K562 (cell line): ENCODE data around the gene ALOX12B. TPM values are rescaled to one million over a fixed set of nuclear protein-coding genes. Genes with fewer than 3 reads are reported as not detected.

Experiments
- ASH1L ChIP-seq: fragments of 450-650 bp; IDR thresholded peaks from 2 replicates; pipeline ENCODE4 v1.6.1; 2018; ENCODE audit warnings: borderline replicate concordance, mild to moderate bottlenecking, low read depth; ENCODE audit not compliant: partially characterized antibody
- BRCA1 ChIP-seq, 2 experiments: fragments of 450-650 bp in 1 of 2; sonication (generic) in 1 of 2; formaldehyde crosslinking in 1 of 2; IDR thresholded peaks; 2 replicates each; pipeline versions ENCODE4 v1.5.0 to v1.6.1; 2017 to 2020; ENCODE audit warnings: mild to moderate bottlenecking in 1 of 2, missing genetic modification reagents in 1 of 2
- GTF2E2 ChIP-seq: fragments of 200-800 bp; sonication (Bioruptor generic); IDR thresholded peaks from 2 replicates; pipeline ENCODE4 v1.6.1; 2016; ENCODE audit warnings: missing genetic modification characterization, missing compliant biosample characterization
- KAT2B ChIP-seq: IDR thresholded peaks from one replicate; pipeline ENCODE4 v1.6.1; 2012; ENCODE audit warnings: low read depth, mild to moderate bottlenecking, control low read depth, inconsistent platforms, low read length, moderate library complexity
- PHB2 ChIP-seq: fragments of 450-650 bp; IDR thresholded peaks from 2 replicates; pipeline ENCODE4 v1.6.1; 2017; ENCODE audit warnings: low read depth
- SAFB ChIP-seq: fragments of 200-400 bp; formaldehyde crosslinking; IDR thresholded peaks from 2 replicates; pipeline ENCODE4 v1.6.1; 2017; ENCODE audit warnings: low read depth, low read length, borderline replicate concordance
- SMC3 ChIP-seq: conservative IDR thresholded peaks from 2 replicates; pipeline ENCODE4 v1.6.1; 2011; ENCODE audit warnings: low read depth, low read length, improper control_type of control experiment; ENCODE audit not compliant: insufficient read depth
- SP2 ChIP-seq: IDR thresholded peaks from 2 replicates; pipeline ENCODE4 v1.6.1; 2011; ENCODE audit warnings: mild to moderate bottlenecking, low read depth, low read length, moderate library complexity; ENCODE audit not compliant: poor library complexity, severe bottlenecking; ENCODE audit errors: extremely low read depth
- SRSF1 ChIP-seq: fragments of 200-400 bp; formaldehyde crosslinking; IDR thresholded peaks from 2 replicates; pipeline ENCODE4 v1.6.1; 2017; ENCODE audit warnings: mild to moderate bottlenecking, low read depth, low read length, moderate library complexity
- TCF3 ChIP-seq: sonication (generic); formaldehyde crosslinking; IDR thresholded peaks from 2 replicates; pipeline ENCODE4 v1.4.0; 2020; ENCODE audit warnings: mild to moderate bottlenecking, missing genetic modification reagents
- TCF7 ChIP-seq: sonication (generic); IDR thresholded peaks from 2 replicates; pipeline ENCODE4 v1.6.1; 2016; ENCODE audit warnings: antibody characterized with exemption, borderline replicate concordance
- TCFL5 ChIP-seq: fragments of 250-450 bp; sonication (Bioruptor Pico); conservative IDR thresholded peaks from 2 replicates; pipeline ENCODE4 v1.6.1; 2021; ENCODE audit warnings: mild to moderate bottlenecking, moderate library complexity, matching md5 sums
- ZNF165 ChIP-seq: fragments of 250-450 bp; sonication (Bioruptor Pico); IDR thresholded peaks from 2 replicates; pipeline ENCODE4 v1.4.0; 2020; ENCODE audit warnings: borderline replicate concordance
- ZNF436 ChIP-seq: fragments of 250-450, 450-650 bp; sonication (Bioruptor Pico); formaldehyde crosslinking; IDR thresholded peaks from 2 replicates; pipeline ENCODE4 v1.7.0; 2020; ENCODE audit warnings: mild to moderate bottlenecking
- ZNF511 ChIP-seq: sonication (generic); formaldehyde crosslinking; IDR thresholded peaks from 2 replicates; pipeline ENCODE4 v1.8.0; 2022; ENCODE audit warnings: mild to moderate bottlenecking, missing genetic modification reagents
- ZNF639 ChIP-seq, 2 experiments: fragments of 200-800 bp in 1 of 2; sonication (Bioruptor generic) in 1 of 2; sonication (generic) in 1 of 2; formaldehyde crosslinking in 1 of 2; IDR thresholded peaks in 1 of 2; conservative IDR thresholded peaks in 1 of 2; 2 replicates each; pipeline versions ENCODE4 v1.5.0 to v1.6.1; 2016 to 2020; ENCODE audit warnings: missing compliant biosample characterization in 1 of 2, missing genetic modification characterization in 1 of 2, missing genetic modification reagents in 1 of 2
- polyA plus RNA-seq, 8 experiments: library from polyadenylated mRNA; depleted of rRNA in 4 of 8; stranded (reverse) in 5 of 8; unstranded in 3 of 8; fragments of >200 nt; fragmentation: Nextera tagmentation in 2 of 8; fragmentation: Illumina TruSeq in 1 of 8; extraction: Ambion mirVana in 2 of 8; extraction: Trizol in 1 of 8; gene quantifications; 2 replicates each; pipeline versions ENCODE4 v1.2.1 to v1.2.3, GENCODE V29; 2011 to 2014; ENCODE audit warnings: inconsistent platforms in 1 of 8, missing spikeins in 1 of 8
- total RNA-seq, 7 experiments: library from RNA; depleted of rRNA in 6 of 7; stranded (reverse); fragments of >200 nt in 6 of 7; fragmentation: Illumina TruSeq in 2 of 7; extraction: Trizol in 2 of 7; gene quantifications; 2 replicates each; pipeline versions ENCODE4 v1.2.1 to v1.2.3, GENCODE V29; 2011 to 2021; ENCODE audit warnings: low replicate concordance in 1 of 7
- TF ChIP-seq, protein P1 (sequence below): sonication (generic); formaldehyde crosslinking; IDR thresholded peaks from 2 replicates; pipeline ENCODE4 v1.8.0; 2022; ENCODE audit warnings: mild to moderate bottlenecking, missing genetic modification reagents
- TF ChIP-seq, protein P2 (sequence below): sonication (generic); formaldehyde crosslinking; IDR thresholded peaks from 2 replicates; pipeline ENCODE4 v1.8.0; 2022; ENCODE audit warnings: mild to moderate bottlenecking, missing genetic modification reagents, borderline replicate concordance

Gene ALOX12B
- total and polyA plus RNA-seq, 9 of the 15 experiments (the other 6 are each of a cell fraction or from before 2014, with no cell fraction given): not detected

- TF ChIP-seq ASH1L (no peak), TCF7 (no peak), GTF2E2 (tag) (no peak), SRSF1 (no peak), BRCA1 (IDR thresholded peaks at IDR 0.05) (no peak), BRCA1 (CRISPR knock-in tag; IDR thresholded peaks at IDR 0.05) (no peak), PHB2 (no peak), SAFB (no peak), SMC3 (peak; percentile 47; the same call in 1 of the 2 replicates), SP2 (no peak), ZNF436 (no peak), ZNF165 (CRISPR knock-in tag) (no peak), TCFL5 (CRISPR knock-in tag) (no peak), ZNF511 (CRISPR knock-in tag) (no peak), TCF3 (CRISPR knock-in tag) (no peak), KAT2B (no peak), ZNF639 (CRISPR knock-in tag; conservative IDR thresholded peaks at IDR 0.05 in 1 of 2, IDR thresholded peaks at IDR 0.05 in 1 of 2) (no peak)
- TF ChIP-seq, protein P1, sequence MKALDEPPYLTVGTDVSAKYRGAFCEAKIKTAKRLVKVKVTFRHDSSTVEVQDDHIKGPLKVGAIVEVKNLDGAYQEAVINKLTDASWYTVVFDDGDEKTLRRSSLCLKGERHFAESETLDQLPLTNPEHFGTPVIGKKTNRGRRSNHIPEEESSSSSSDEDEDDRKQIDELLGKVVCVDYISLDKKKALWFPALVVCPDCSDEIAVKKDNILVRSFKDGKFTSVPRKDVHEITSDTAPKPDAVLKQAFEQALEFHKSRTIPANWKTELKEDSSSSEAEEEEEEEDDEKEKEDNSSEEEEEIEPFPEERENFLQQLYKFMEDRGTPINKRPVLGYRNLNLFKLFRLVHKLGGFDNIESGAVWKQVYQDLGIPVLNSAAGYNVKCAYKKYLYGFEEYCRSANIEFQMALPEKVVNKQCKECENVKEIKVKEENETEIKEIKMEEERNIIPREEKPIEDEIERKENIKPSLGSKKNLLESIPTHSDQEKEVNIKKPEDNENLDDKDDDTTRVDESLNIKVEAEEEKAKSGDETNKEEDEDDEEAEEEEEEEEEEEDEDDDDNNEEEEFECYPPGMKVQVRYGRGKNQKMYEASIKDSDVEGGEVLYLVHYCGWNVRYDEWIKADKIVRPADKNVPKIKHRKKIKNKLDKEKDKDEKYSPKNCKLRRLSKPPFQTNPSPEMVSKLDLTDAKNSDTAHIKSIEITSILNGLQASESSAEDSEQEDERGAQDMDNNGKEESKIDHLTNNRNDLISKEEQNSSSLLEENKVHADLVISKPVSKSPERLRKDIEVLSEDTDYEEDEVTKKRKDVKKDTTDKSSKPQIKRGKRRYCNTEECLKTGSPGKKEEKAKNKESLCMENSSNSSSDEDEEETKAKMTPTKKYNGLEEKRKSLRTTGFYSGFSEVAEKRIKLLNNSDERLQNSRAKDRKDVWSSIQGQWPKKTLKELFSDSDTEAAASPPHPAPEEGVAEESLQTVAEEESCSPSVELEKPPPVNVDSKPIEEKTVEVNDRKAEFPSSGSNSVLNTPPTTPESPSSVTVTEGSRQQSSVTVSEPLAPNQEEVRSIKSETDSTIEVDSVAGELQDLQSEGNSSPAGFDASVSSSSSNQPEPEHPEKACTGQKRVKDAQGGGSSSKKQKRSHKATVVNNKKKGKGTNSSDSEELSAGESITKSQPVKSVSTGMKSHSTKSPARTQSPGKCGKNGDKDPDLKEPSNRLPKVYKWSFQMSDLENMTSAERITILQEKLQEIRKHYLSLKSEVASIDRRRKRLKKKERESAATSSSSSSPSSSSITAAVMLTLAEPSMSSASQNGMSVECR (CRISPR knock-in tag): no peak
- TF ChIP-seq, protein P2, sequence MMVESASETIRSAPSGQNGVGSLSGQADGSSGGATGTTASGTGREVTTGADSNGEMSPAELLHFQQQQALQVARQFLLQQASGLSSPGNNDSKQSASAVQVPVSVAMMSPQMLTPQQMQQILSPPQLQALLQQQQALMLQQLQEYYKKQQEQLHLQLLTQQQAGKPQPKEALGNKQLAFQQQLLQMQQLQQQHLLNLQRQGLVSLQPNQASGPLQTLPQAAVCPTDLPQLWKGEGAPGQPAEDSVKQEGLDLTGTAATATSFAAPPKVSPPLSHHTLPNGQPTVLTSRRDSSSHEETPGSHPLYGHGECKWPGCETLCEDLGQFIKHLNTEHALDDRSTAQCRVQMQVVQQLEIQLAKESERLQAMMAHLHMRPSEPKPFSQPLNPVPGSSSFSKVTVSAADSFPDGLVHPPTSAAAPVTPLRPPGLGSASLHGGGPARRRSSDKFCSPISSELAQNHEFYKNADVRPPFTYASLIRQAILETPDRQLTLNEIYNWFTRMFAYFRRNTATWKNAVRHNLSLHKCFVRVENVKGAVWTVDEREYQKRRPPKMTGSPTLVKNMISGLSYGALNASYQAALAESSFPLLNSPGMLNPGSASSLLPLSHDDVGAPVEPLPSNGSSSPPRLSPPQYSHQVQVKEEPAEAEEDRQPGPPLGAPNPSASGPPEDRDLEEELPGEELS: no peak
Measured at GRCh38 chr17:8073627-8074484, 13.7 kb downstream of the ALOX12B start (continued).
